Activated CD4-positive, alpha-beta T cell treated with anti-CD3 and anti-CD28 coated beads, Interleukin-2, amount 50 U/mL, for 24 hours (primary cell): ENCODE measurements around the gene BUB1.
"Not testable (repeated sequence)": the region's sequence is repeated elsewhere in the genome, so short reads cannot be mapped to it uniquely, and the experiment has no call there.

Experiments
- DNase-seq, 2 donors: peaks; one replicate each; pipeline ENCODE4 v3.0.0-alpha.2; 2020; ENCODE audit warnings: low read depth in 1 of 2, low spot score in 1 of 2

The BUB1 gene

GRCh38 chr2:110659248-110659647 lies 18.6 kb downstream of the BUB1 start:
- no peak for DNase-seq

- no peak for DNase-seq
Observed at GRCh38 chr2:110657724-110658305, 20.0 kb downstream of the BUB1 start.

GRCh38 chr2:110655701-110656100 lies 22.2 kb downstream of the BUB1 start:
- no peak for DNase-seq

GRCh38 chr2:110653861-110654260 lies 24.0 kb downstream of the BUB1 start:
- DNase-seq: no peak

DNA sequence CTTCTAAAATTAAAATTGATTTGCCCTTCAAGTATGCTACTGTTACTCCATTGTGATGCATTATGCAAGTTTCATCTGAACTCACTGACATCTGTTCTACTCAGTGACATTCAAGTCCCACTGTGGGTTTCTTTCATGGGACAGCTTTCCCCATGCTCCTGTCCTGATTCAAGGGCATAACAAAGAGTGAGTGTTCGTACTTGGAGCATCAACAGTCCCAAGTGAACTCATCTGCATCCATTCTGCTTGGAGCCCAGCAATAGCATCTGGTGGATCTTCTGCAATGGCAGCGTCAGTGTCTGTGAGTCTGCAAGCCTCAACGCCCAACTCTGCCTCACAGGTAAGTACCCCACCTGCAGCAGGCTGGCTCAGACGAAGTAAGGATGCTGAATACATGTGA lies 27.5 kb downstream of the BUB1 start:
- DNase-seq: no peak

DNA sequence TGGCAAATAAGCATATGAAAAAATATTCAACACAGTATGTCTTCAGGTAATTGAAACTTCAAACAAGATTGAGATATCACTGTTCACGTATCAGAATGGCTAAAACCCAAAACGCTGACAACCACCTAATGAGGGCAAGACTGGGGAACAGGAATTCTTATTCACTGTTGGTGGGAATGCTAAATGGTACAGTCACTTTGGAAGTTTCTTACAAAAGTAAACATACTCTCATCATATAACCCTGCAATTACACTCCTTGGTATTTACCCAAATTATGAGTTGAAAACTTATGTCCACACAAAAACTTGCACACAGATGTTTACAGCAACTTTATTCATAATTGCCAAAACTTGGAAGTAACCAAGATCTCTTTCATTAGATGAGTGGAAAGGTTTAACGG lies 30.1 kb downstream of the BUB1 start:
- no peak for DNase-seq

GRCh38 chr2:110645616-110646015 lies 32.2 kb downstream of the BUB1 start:
- DNase-seq: no peak

DNA sequence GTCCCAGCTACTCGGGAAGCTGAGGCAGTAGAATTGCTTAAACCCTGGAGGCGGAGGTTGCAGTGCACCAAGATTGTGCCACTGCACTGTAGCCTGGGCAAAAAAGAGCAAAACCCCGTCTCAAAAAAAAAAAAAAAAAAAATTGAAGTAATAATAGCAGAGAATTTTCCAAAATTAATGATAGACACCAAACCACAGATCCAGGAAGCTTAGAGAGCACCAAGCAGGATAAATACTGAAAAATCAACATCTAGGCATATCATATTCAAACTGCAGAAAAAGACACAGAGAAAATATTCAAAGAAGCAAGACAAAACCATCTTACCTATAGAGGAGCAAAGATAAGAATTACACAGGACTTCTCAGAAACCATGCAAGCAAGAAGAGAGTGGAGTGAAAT lies 33.5 kb downstream of the BUB1 start:
- DNase-seq: no peak

GRCh38 chr2:110642360-110642759 lies 35.5 kb downstream of the BUB1 start:
- no peak for DNase-seq

- DNase-seq: no peak
Observed at GRCh38 chr2:110639972-110640371, 37.9 kb downstream of the BUB1 start.

- no peak for DNase-seq
Observed at GRCh38 chr2:110638952-110639695, 38.7 kb downstream of the BUB1 start.

GRCh38 chr2:110638004-110638403 lies 39.9 kb downstream of the BUB1 start:
- DNase-seq: no peak

- DNase-seq: no peak
Observed at GRCh38 chr2:110637093-110637492, 40.8 kb downstream of the BUB1 start.

DNA sequence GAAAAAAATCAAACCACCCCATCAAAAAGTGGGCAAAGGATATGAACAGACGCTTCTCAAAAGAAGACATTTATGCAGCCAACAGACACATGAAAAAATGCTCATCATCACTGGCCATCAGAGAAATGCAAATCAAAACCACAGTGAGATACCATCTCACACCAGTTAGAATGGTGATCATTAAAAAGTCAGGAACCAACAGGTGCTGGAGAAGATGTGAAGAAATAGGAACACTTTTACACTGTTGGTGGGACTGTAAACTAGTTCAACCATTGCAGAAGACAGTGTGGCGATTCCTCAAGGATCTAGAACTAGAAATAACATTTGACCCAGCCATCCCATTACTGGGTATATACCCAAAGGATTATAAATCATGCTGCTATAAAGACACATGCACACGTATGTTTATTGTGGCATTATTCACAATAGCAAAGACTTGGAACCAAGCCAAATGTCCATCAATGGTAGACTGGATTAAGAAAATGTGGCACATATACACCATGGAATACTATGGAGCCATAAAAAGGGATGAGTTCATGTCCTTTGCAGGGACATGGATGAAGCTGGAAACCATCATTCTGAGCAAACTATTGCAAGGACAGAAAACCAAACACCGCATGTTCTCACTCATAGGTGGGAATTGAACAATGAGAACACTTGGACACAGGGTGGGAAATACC lies 41.8 kb downstream of the BUB1 start:
- DNase-seq: not testable (repeated sequence)

- DNase-seq: not testable (repeated sequence)
Observed at GRCh38 chr2:110627348-110627747, 50.5 kb downstream of the BUB1 start.

- DNase-seq: not testable (repeated sequence)
Observed at GRCh38 chr2:110619326-110619939, 58.4 kb downstream of the BUB1 start.

GRCh38 chr2:110613927-110614326 lies 63.9 kb downstream of the BUB1 start:
- not testable (repeated sequence) for DNase-seq

- not testable (repeated sequence) for DNase-seq
Observed at GRCh38 chr2:110610613-110611250, 67.1 kb downstream of the BUB1 start.

- DNase-seq: not testable (repeated sequence)
Observed at GRCh38 chr2:110609843-110610612, 67.8 kb downstream of the BUB1 start.

DNA sequence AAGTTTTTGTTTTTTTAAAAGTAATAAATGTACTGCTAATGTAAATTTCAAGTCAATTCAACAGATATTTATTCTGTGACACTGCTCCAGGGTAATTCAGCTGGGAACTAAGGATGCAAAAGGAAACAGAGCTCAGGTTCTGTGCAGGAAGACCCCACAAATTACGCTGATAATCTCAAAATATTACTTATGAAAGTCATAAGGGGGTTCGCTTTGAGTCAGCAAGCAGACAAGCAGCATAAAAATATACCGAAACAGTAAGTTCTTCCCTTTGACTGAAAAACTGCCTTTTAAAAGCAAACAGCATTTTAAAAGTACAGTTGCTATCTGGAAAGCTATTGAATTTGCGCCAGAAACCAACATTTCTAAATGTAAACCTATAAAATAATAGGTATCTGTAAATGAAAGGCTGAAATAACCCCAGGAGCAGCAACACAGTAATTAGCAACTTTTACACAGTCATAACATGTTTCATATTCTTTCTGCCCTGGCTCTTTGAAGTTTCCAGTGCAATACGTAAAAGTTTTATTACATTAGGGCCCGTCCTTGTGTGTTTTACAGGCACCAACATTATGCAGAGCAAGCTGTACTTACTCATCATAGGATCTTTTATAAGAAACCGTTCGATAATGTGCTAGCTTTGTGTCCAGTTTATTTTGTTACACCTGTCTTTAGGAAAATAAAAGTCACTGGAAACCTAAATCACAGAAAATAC lies 68.9 kb downstream of the BUB1 start:
- not testable (repeated sequence) for DNase-seq
